HL-60 (cell line): ENCODE data around the gene MTMR1.

Experiments
- DNase-seq, 2 experiments: peaks; one replicate each; pipeline ENCODE4 v3.0.0-alpha.2; 2010 to 2020; ENCODE audit warnings: low read depth in 1 of 2, low spot score in 1 of 2
- H3K27ac ChIP-seq: fragments of 250-450 bp; sonication (Bioruptor Pico); replicated peaks from 2 replicates; pipeline ENCODE4 v1.5.1; 2020; ENCODE audit warnings: mild to moderate bottlenecking, moderate library complexity
- H3K27me3 ChIP-seq: fragments of 250-450 bp; sonication (Bioruptor Pico); 2 replicates; pipeline ENCODE4 v1.5.1; 2021; ENCODE audit warnings: mild to moderate bottlenecking, moderate library complexity; ENCODE audit not compliant: insufficient read depth, poor library complexity, severe bottlenecking
- H3K4me3 ChIP-seq: replicated peaks from 2 replicates; pipeline ENCODE4 v1.5.1; 2011; ENCODE audit warnings: mild to moderate bottlenecking, control low read depth, low read length; ENCODE audit not compliant: insufficient read depth
- CTCF ChIP-seq: IDR thresholded peaks from one replicate; pipeline ENCODE4 v1.5.1; 2011; ENCODE audit warnings: low read length, control low read depth, inconsistent platforms; ENCODE audit not compliant: insufficient read depth
- GABPA ChIP-seq: IDR thresholded peaks from 2 replicates; pipeline ENCODE4 v1.6.1; 2012; ENCODE audit warnings: low read depth
- POLR2AphosphoS5 ChIP-seq: IDR thresholded peaks from 2 replicates; pipeline ENCODE4 v1.6.1; 2012; ENCODE audit warnings: low read depth
- REST ChIP-seq: IDR thresholded peaks from 2 replicates; pipeline ENCODE4 v1.6.1; 2012; ENCODE audit warnings: low read depth; ENCODE audit not compliant: insufficient replicate concordance
- SPI1 ChIP-seq: IDR thresholded peaks from 2 replicates; pipeline ENCODE4 v1.6.1; 2012; ENCODE audit warnings: low read depth, mild to moderate bottlenecking, borderline replicate concordance

The MTMR1 gene

GRCh38 chrX:150779385-150779784 lies 86.2 kb downstream of the MTMR1 start:
- Histone ChIP-seq H3K27me3 (no peaks in the 10 kb centered on the region), H3K27ac (no peak overlapping the region), H3K4me3 (no peak overlapping the region)
- DNase-seq = peak in 1 of 2 experiments; percentile 20
- TF ChIP-seq SPI1 = no peak

GRCh38 chrX:150781677-150782076 lies 88.5 kb downstream of the MTMR1 start:
- TF ChIP-seq POLR2AphosphoS5 (no peak), GABPA (no peak), REST (no peak), SPI1 (no peak), CTCF (no peak)
- DNase-seq = no peak
- H3K4me3 ChIP-seq = no peak overlapping the region
- no peaks in the 10 kb centered on the region for H3K27me3 ChIP-seq
- no peak overlapping the region for H3K27ac ChIP-seq

GRCh38 chrX:150790021-150790420 lies 96.8 kb downstream of the MTMR1 start:
- no peak for DNase-seq
- H3K27ac ChIP-seq = no peak overlapping the region
- H3K27me3 ChIP-seq = no peaks in the 10 kb centered on the region
- no peak overlapping the region for H3K4me3 ChIP-seq
- no peak for TF ChIP-seq POLR2AphosphoS5
- TF ChIP-seq CTCF = no peak
- no peak for TF ChIP-seq REST
- no peak for TF ChIP-seq GABPA
- no peak for TF ChIP-seq SPI1

GRCh38 chrX:150792949-150793527 lies 99.8 kb downstream of the MTMR1 start:
- Histone ChIP-seq H3K27ac (no peak overlapping the region), H3K4me3 (no peak overlapping the region), H3K27me3 (no peaks in the 10 kb centered on the region)
- DNase-seq = no peak
- TF ChIP-seq GABPA (no peak), CTCF (no peak), REST (no peak), POLR2AphosphoS5 (no peak)
